Measurements from ENCODE around the gene CD96. TPM values are rescaled to one million over a fixed set of nuclear protein-coding genes. Genes with fewer than 3 reads are reported as not detected.

Gene CD96
- total and polyA plus RNA-seq, 7 donors: 0.01 to 0.59 (median 0.20) TPM; not detected in 1

DNA sequence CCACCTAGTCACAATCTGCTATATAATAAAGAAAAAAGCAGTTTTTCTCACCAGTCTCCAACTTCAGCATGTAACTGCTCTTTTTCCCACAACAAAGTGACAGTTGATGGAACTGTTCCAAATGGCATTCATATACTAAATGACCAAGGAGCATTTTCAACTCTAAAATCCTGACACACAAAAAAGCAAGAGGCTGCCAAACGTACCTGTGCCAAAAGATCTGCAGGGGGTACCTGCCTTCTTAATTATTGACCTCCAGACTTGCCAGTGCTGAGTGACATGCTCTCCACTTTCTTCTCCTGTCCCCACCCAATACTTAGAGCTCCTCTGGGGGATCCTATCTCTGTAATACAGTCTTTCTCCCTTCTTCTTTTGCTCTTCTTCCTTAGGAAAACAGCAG, 35.1 kb downstream of the CD96 start:
- WGBS, 3 donors: 23 to 37% (median 33%) methylated on average over 1 of the region's 1 CpG
- intact Hi-C loops (cut with DNase I): no loop called here
- Histone ChIP-seq H3K9me3 (no peaks in the 10 kb centered on the region), H3K36me3 (ENCODE audit: insufficient read depth in 1 of 2, low read depth in 1 of 2) (no peaks in the 10 kb centered on the region), H3K27ac (no peak overlapping the region), H3K27me3 (ENCODE audit: insufficient read depth in 3 of 3, low read length in 2 of 3) (peaks cover 0 to 2% (median 0%) of the 10 kb centered on the region in 3 donors), H3K4me3 (no peak overlapping the region), H3K4me1 (no peaks in the 10 kb centered on the region)
- TF ChIP-seq, protein P1, sequence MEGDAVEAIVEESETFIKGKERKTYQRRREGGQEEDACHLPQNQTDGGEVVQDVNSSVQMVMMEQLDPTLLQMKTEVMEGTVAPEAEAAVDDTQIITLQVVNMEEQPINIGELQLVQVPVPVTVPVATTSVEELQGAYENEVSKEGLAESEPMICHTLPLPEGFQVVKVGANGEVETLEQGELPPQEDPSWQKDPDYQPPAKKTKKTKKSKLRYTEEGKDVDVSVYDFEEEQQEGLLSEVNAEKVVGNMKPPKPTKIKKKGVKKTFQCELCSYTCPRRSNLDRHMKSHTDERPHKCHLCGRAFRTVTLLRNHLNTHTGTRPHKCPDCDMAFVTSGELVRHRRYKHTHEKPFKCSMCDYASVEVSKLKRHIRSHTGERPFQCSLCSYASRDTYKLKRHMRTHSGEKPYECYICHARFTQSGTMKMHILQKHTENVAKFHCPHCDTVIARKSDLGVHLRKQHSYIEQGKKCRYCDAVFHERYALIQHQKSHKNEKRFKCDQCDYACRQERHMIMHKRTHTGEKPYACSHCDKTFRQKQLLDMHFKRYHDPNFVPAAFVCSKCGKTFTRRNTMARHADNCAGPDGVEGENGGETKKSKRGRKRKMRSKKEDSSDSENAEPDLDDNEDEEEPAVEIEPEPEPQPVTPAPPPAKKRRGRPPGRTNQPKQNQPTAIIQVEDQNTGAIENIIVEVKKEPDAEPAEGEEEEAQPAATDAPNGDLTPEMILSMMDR (IDR thresholded peaks at IDR 0.05): no peak
- no peak for DNase-seq
- ATAC-seq: no peak

DNA sequence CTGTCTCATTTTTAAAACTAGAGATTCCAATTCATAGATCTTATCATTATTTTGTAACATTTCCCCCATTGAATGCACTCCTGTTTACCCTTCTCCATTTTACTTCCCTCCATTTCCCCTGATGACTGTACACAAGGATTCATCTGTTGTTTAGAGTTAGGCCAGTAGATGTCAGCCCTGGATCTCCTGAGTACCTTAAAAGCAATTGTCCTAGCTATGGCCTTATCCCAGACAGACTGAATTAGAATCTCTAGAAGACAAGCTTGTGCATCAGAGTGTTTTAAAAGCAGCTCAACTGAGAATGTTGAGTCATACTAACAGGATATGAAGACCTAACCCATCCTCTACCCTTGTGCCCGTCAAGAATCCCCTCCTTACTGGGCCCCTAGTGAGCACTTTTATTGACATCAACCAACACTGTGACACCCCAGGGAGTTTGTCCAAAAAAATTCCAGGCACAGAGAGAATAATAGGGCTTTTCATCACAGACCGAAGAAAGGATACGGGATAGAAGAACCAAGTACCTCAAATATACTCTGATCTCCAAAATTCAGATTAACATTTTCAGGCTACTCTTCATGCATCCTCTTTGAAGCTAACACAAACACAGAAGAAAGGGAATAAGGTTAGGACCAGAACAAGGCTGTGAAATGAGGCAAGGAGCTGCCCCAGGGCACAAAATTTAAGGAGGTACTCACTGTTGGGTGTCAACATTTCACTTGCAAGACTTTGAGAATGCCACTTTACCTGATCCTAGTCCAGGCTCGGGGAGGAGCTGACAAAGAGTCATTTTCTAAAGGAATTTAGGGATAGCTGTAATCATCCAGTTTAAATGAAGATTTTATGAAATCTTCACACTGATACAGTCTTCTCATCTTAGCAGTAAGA, 36.0 kb downstream of the CD96 start:
- WGBS, 3 donors: 67 to 73% (median 70%) methylated on average over 4 of the region's 4 CpGs
- Histone ChIP-seq H3K36me3 (ENCODE audit: insufficient read depth in 1 of 2, low read depth in 1 of 2) (no peaks in the 10 kb centered on the region), H3K27ac (no peak overlapping the region), H3K9me3 (no peaks in the 10 kb centered on the region), H3K4me3 (no peak overlapping the region), H3K4me1 (no peaks in the 10 kb centered on the region), H3K27me3 (ENCODE audit: insufficient read depth in 3 of 3, low read length in 2 of 3) (peaks cover 0 to 3% (median 0%) of the 10 kb centered on the region in 3 donors)
- intact Hi-C loops (cut with DNase I): no loop called here
- no peak for DNase-seq
- TF ChIP-seq, protein P1 (IDR thresholded peaks at IDR 0.05): no peak
- no peak for ATAC-seq

DNA sequence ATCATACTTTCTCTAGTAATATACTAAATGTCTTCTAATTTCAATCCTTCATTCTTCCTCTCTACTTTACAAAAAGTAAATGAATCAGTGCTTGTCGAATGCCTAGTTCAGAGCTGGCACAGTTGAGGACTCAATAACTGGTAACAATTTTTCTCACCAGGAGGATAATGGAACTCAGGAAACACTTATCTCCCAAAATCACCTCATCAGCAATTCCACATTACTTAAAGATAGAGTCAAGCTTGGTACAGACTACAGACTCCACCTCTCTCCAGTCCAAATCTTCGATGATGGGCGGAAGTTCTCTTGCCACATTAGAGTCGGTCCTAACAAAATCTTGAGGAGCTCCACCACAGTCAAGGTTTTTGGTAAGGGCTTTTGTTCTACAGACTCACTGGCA, 36.9 kb downstream of the CD96 start:
- Histone ChIP-seq H3K36me3 (ENCODE audit: insufficient read depth in 1 of 2, low read depth in 1 of 2) (no peaks in the 10 kb centered on the region), H3K27ac (no peak overlapping the region), H3K4me3 (no peak overlapping the region), H3K4me1 (no peaks in the 10 kb centered on the region), H3K9me3 (no peaks in the 10 kb centered on the region), H3K27me3 (ENCODE audit: insufficient read depth in 3 of 3, low read length in 2 of 3) (peaks cover 0 to 3% (median 0%) of the 10 kb centered on the region in 3 donors)
- WGBS, 3 donors: 93 to 95% (median 93%) methylated on average over 4 of the region's 4 CpGs
- ATAC-seq (no peak), DNase-seq (no peak)
- intact Hi-C loops (cut with DNase I): no loop called here
- TF ChIP-seq, protein P1 (IDR thresholded peaks at IDR 0.05): no peak

DNA sequence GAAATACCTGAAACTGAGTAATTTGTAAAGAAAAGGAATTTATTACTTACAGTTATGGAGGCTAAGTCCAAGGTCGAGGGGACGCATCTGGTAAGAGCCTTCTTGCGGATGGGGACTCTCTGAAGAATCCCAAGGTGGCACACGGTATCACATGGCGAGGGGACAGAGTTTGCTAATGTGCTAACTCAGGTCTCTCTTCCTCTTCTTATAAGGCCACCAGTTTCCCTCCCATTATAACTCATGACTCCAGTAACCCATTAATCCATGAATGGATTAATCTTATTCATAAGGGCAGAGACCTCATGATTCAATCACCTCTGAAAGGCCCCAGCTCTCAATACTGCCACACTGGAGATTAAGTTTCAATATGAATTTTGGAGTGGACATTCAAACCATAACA, 37.5 kb downstream of the CD96 start:
- TF ChIP-seq, protein P1 (IDR thresholded peaks at IDR 0.05): no peak
- intact Hi-C loops (cut with DNase I): no loop called here
- Histone ChIP-seq H3K4me1 (no peaks in the 10 kb centered on the region), H3K4me3 (no peak overlapping the region), H3K9me3 (no peaks in the 10 kb centered on the region), H3K27me3 (ENCODE audit: insufficient read depth in 3 of 3, low read length in 2 of 3) (peaks cover 0 to 3% (median 0%) of the 10 kb centered on the region in 3 donors), H3K36me3 (ENCODE audit: insufficient read depth in 1 of 2, low read depth in 1 of 2) (no peaks in the 10 kb centered on the region), H3K27ac (no peak overlapping the region)
- WGBS, 3 donors: 84 to 94% (median 91%) methylated on average over 5 of the region's 5 CpGs
- ATAC-seq: no peak
- DNase-seq: no peak

All from psoas muscle (tissue), 8 donors.